Thyroid gland (tissue), 4 donors: Measurements from ENCODE around the gene POLR3K. TPM values are rescaled to one million over a fixed set of nuclear protein-coding genes. Genes with fewer than 3 reads are reported as not detected.

Source experiments
- DNase-seq, 2 donors: peaks; one replicate each; pipeline ENCODE4 v3.0.0-alpha.2; 2019
- H3K27ac ChIP-seq, 3 donors: fragments of 200-600 bp; sonication (generic); 1 replicate in 2 of 3; 2 replicates in 1 of 3; pipeline ENCODE4 v1.5.1; 2016 to 2019; ENCODE audit warnings: mild to moderate bottlenecking in 1 of 3, moderate library complexity in 1 of 3
- H3K27me3 ChIP-seq: fragments of 200-600 bp; sonication (generic); one replicate; pipeline ENCODE4 v1.5.1; 2019
- H3K36me3 ChIP-seq, 2 donors: fragments of 200-600 bp; sonication (generic); one replicate each; pipeline ENCODE4 v1.5.1; 2016 to 2019
- H3K4me1 ChIP-seq, 2 donors: fragments of 200-600 bp; sonication (generic); one replicate each; pipeline ENCODE4 v1.5.1; 2017 to 2019
- H3K4me3 ChIP-seq, 3 donors: fragments of 200-600 bp; sonication (generic); replicated peaks in 1 of 3; 1 replicate in 2 of 3; 2 replicates in 1 of 3; pipeline ENCODE4 v1.5.1; 2016; ENCODE audit warnings: mild to moderate bottlenecking in 1 of 3
- H3K9me3 ChIP-seq: fragments of 200-600 bp; sonication (generic); one replicate; pipeline ENCODE4 v1.5.1; 2017
- CTCF ChIP-seq, 6 experiments: fragments of 200-600 bp in 3 of 6; fragments of 450-650 bp in 3 of 6; sonication (generic) in 3 of 6; IDR thresholded peaks; one replicate each; pipeline ENCODE4 v1.5.1; 2016 to 2019; ENCODE audit warnings: antibody characterized with exemption in 6 of 6, mild to moderate bottlenecking in 2 of 6, inconsistent platforms in 1 of 6, moderate library complexity in 1 of 6
- POLR2A ChIP-seq, 2 donors: fragments of 450-650 bp; IDR thresholded peaks; one replicate each; pipeline ENCODE4 v1.6.1; 2017; ENCODE audit warnings: antibody characterized with exemption in 2 of 2, mild to moderate bottlenecking in 2 of 2, moderate library complexity in 1 of 2
- WGBS, 2 donors: methylation state at CpG; one replicate each; pipeline ENCODE4 v1.1.5; 2017; 5-methylcytosine and 5-hydroxymethylcytosine counted together
- intact Hi-C: fragments of 100-400 bp; cut with DNase I; formaldehyde crosslinking; loops from one replicate; pipeline ENCODE4 v1.15.1; 2023
- total RNA-seq, 4 donors: library from RNA; depleted of rRNA; stranded (reverse); fragments of >200 nt; gene quantifications; one replicate each; pipeline ENCODE4 v1.2.3, GENCODE V29; 2016

POLR3K gene
- total RNA-seq, 4 donors from 2014 or later = 3.5 to 6.7 (median 4.6) TPM

- WGBS, 2 donors = 94 to 98% methylated on average over 5 to 25 of the region's 30 CpGs
- peaks cover 26 to 39% of the 10 kb centered on the region in 2 donors for H3K36me3 ChIP-seq
- no peaks in the 10 kb centered on the region for H3K9me3 ChIP-seq
- H3K27ac ChIP-seq = no peak overlapping the region
- intact Hi-C loops = no loop called here
- no peaks in the 10 kb centered on the region for H3K27me3 ChIP-seq
- H3K4me3 ChIP-seq = no peak overlapping the region
- TF ChIP-seq CTCF (IDR thresholded peaks at IDR 0.05) = no peak
- no peak for TF ChIP-seq POLR2A (IDR thresholded peaks at IDR 0.05)
- no peak for DNase-seq
- peaks cover 27 to 38% of the 10 kb centered on the region in 2 donors for H3K4me1 ChIP-seq
These were observed 36.2 kb upstream of the POLR3K start for GRCh38 chr16:89391-90302.

- Histone ChIP-seq H3K27me3 (no peaks in the 10 kb centered on the region), H3K9me3 (no peaks in the 10 kb centered on the region), H3K4me1 (peaks cover 37 to 48% of the 10 kb centered on the region in 2 donors), H3K36me3 (peaks cover 26 to 39% of the 10 kb centered on the region in 2 donors), H3K4me3 (no peak overlapping the region), H3K27ac (no peak overlapping the region)
- intact Hi-C loops = no loop called here
- WGBS, 2 donors = 92 to 97% methylated on average over 2 to 13 of the region's 14 CpGs
- no peak for DNase-seq
- no peak for TF ChIP-seq POLR2A (IDR thresholded peaks at IDR 0.05)
- no peak for TF ChIP-seq CTCF (IDR thresholded peaks at IDR 0.05)
These were observed 35.2 kb upstream of the POLR3K start for GRCh38 chr16:88613-89012.

- DNase-seq = no peak
- 92 to 100% methylated on average over 3 to 13 of the region's 23 CpGs for WGBS, 2 donors
- peaks cover 26 to 39% of the 10 kb centered on the region in 2 donors for H3K36me3 ChIP-seq
- TF ChIP-seq POLR2A (IDR thresholded peaks at IDR 0.05) (no peak), CTCF (IDR thresholded peaks at IDR 0.05) (no peak)
- H3K9me3 ChIP-seq = no peaks in the 10 kb centered on the region
- H3K4me3 ChIP-seq = no peak overlapping the region
- H3K4me1 ChIP-seq = peaks cover 41 to 49% of the 10 kb centered on the region in 2 donors
- H3K27ac ChIP-seq = peak overlapping the region; percentile 63 to 93 (median 88)
- H3K27me3 ChIP-seq = no peaks in the 10 kb centered on the region
- intact Hi-C loops = no loop called here
These were observed 33.1 kb upstream of the POLR3K start for GRCh38 chr16:86483-86952.

GRCh38 chr16:85865-86264, 32.5 kb upstream of the POLR3K start:
- TF ChIP-seq POLR2A (IDR thresholded peaks at IDR 0.05) = no peak
- no peak for TF ChIP-seq CTCF (IDR thresholded peaks at IDR 0.05)
- intact Hi-C loops = no loop called here
- 84 to 87% methylated on average over 9 of the region's 9 CpGs for WGBS, 2 donors
- Histone ChIP-seq H3K27ac (peak overlapping the region; percentile 63 to 93 (median 88)), H3K27me3 (no peaks in the 10 kb centered on the region), H3K9me3 (no peaks in the 10 kb centered on the region), H3K36me3 (peaks cover 26 to 39% of the 10 kb centered on the region in 2 donors), H3K4me1 (peaks cover 38 to 43% of the 10 kb centered on the region in 2 donors), H3K4me3 (no peak overlapping the region)
- DNase-seq = no peak

- Histone ChIP-seq H3K9me3 (no peaks in the 10 kb centered on the region), H3K27me3 (no peaks in the 10 kb centered on the region), H3K27ac (peak overlapping the region; percentile 63 to 93 (median 88)), H3K36me3 (peaks cover 26 to 39% of the 10 kb centered on the region in 2 donors), H3K4me3 (no peak overlapping the region), H3K4me1 (peaks cover 38 to 43% of the 10 kb centered on the region in 2 donors)
- TF ChIP-seq POLR2A (IDR thresholded peaks at IDR 0.05) (no peak), CTCF (IDR thresholded peaks at IDR 0.05) (no peak)
- WGBS, 2 donors = 67 to 76% methylated on average over 3 to 11 of the region's 18 CpGs
- no peak for DNase-seq
- intact Hi-C loops = no loop called here
These were observed 32.0 kb upstream of the POLR3K start for GRCh38 chr16:85407-85782.
